NCI-H2029 treated with DMSO at 0.1 percent for 48 hours (cell line): ENCODE data around the gene PRR9.
"Not testable (repeated sequence)": the region's sequence is repeated elsewhere in the genome, so short reads cannot be mapped to it uniquely, and the experiment has no call there.

Experiments used
- DNase-seq: peaks from one replicate; lab custom pipeline; 2025; lab: John Stamatoyannopoulos, UW

PRR9 gene

DNA sequence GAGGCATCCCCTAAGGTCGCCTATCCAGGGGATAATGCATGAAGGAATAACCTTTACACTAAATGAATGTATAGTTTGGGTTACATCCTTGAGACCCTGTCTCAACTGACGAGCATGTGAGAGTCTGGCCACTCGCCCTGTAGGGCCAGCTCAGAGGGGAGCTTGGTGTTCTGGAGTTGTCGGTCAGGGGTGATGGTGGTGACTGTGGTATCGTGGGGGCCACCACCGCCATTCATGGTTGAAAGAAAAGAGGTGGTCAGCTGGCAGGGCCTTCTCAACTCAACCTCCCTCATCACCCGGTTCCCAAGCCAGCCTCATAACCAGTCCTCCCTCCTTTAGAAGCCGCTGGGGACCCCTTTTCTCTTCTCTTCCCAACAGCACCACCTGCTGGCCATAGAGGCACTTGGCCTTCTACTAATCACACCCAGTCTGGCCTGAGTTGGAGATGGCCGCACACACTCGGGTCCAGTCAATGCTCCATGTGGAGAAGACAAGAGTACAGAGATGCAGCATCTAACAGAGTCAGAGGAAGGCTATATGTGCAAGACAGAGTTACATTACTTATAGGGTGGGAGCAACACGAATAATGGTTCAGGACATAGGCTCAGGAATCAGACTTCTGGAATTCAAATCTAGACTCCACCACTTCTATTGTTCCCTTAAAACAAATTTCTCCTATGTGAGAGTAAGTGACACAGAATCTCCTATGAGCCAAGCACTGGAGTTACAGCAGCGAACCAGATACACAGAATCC lies 11.9 kb downstream of the PRR9 start:
- not testable (repeated sequence) for DNase-seq

DNA sequence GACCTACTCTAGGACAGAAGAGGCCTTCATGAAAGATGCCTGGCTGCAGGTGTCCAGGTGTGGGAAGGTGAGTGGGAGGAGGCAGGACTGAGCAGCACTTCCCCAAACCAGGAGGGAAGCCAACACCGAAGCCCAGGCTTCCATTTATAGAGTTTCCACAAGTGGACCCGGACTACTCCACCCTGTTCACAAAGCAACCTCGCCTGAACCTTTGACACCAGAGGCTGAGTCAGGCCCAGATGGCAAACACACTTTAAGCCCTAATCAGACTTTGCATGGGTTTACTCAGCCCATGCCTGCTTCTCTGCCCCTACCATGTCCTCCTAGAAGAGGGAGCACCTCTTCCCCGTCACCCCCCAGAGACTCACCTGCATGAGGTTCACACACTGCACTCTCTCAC lies 14.0 kb downstream of the PRR9 start:
- no peak for DNase-seq

DNA sequence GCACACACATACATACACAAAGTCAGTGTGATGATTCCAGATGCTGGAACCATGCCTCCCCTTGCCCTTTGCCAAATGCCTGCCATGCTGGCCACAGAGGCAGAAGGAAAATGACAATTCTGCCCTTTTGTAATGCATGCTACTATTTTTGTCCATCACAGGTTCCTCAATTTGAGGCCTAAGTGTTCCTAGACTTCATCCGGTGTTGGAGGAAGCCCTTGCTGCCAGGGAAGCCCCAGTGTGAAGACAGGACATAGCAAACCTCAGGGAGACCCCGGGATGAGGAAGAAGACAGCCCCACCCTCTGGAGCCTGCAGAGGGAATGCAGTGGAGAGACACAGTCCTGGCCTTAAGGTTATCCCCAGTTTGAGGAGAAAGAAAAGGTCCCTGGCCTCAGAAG lies 14.4 kb downstream of the PRR9 start:
- no peak for DNase-seq

DNA sequence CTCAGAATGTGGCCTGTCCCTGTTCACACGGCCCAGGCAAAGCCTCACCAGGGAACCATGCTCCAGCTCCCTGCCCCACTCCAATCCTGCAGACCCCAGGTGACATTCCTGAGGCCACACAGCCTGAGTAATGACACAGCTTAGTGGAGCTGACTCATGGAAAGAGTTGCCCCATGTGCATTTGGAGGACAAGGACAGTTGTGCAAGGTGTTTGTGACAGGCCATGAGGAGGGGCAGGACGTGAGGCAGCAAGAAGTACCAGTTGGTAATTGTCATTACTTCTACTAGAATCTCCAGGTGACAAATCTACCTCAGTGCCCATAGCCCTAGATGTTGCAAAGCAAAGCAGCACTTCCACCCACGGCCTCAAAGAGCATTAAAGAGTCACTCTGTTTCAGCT lies 15.2 kb downstream of the PRR9 start:
- no peak for DNase-seq

DNA sequence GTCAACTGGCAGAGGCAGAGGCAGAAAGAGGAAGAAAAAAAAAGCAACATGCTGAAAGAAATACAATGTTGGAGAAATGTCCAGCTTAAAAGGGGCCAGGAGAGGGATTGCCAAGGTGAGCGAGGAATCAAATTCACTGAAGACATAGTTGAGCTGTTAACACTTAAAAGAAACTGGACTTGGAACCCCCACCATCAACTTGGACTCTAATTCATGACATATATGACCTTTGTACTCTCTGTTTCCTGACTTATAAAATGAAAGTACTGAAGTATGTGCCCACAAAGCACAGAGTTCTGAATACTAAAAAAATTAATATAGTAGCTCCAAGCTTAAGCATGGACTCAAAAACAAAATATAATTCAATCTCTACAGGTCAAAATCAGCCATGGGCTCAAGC lies 16.1 kb downstream of the PRR9 start:
- no peak for DNase-seq

DNA sequence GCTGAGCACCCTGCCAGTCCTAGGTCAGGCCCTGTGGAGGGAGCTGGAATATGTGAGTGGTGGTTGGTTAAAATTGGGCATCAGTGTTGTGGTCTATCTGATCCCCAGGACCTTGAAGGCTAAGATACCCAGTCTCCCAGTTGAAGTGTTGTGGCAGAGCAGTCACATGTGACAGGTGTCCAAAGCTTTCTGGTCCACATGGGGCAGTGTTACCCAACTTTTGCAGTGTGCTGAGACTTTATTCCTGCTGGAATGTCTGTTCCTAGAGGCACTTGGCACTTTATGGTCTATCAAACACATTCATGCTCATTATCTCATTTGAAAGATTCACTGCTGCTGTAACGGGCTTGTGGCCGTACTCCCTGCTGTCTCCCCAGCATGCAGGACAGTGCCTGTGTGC lies 21.1 kb downstream of the PRR9 start:
- DNase-seq = no peak

DNA sequence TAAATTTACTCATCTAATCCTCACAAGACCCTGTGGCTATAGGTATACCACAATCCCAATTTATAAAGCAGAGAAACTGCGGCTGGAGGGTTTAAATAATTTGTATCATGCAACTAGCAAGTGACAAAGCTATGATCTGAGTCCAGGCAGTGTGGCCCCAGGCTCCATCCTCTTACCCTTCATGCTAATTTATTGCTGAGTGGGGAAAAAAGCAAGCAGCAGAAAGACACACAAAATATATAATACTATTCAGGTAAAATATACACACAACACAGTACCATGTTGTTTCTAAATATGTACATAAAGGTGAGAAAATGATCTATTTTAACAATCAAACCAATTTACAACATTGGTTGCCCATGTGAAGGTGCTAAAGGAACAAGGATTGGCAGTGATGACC lies 24.8 kb downstream of the PRR9 start:
- DNase-seq = no peak

DNA sequence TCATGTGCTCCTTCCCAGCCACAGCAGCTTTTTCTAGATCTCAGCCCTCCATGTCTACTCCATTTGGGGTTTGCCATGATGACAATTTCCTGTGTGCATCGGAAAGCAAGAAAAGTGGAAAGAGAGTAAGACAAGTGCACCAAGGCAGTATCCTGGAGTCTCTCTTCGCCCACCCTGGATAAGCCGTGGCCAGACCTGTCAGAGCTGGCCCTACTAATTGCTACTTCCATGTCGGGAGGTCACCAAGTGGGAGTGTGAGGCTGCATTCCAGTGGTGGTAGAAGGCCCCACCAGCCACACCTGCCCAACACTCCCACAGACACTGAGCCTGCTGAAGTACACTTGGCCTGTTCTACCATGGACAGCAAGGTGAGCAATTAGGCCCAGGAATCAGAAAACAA lies 28.1 kb downstream of the PRR9 start:
- DNase-seq = no peak

DNA sequence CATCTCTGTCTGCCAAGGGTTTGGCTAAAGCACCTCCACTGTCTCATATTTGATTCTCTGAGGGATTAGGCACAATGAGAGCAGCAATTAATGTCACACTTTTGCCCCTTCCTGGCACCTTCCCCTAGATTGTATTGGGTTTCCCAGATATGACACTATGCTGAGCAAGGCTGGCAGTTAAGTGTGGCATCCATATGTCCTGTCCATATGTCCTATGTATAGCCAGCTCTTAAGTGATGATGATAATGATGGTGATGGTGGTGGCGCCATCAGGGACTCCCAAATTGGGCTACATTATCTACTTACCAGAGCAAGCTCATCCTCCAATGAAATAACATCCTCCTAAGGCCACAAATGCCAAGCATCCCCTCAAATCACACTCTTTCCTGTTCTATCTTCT lies 28.6 kb downstream of the PRR9 start:
- no peak for DNase-seq

DNA sequence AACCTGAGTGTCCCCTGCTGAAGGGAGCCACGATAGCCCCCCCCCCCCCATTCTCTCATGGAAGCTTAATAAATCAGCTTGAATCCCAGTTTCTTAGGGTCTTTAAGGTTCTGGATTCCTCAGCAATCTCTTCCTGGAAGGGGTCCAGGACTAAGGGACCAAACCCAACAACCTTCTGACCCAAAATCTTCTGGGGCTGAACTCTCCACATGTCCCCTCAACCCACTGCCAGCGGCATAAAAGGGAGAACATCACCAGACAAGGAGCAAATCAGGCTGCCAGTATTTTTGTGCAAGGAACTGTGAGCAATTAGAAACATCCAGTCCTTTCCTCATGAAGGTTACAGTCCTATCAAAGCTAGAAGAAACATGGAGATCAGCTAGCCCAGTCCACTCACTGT lies 29.4 kb downstream of the PRR9 start:
- DNase-seq = no peak

DNA sequence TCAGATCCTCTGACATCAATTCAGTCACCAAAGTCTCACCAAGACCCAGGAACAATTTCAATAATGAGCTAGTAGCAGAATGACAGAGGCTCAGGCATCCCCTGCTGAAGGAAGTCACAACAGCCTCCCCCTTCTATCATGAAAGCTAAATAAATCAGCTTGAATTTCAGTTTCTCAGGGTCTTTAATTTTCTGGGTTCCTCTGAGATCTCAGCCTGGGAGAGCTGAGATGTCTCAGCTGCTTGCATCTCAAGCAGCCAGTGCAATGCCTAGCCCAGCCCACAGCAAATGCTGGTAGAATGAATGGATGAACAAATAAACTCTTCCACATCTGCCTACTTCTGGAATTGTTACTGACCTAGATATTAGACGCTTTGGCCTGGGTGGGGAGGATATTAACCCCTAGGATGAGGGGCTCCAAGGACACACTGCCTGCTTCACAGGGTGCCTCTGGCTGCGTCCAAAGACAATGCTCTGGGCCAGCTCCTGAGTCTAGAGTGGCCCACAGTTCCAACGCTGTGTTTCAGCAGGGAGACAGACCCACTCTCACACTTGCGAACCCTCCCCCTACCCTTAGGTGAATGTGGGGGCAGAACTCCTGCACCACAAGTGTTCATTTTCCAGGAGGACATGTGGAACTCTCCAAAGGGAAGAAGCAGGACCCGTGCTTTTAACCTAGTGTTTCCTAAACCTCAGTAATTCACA lies 30.9 kb downstream of the PRR9 start:
- no peak for DNase-seq

DNA sequence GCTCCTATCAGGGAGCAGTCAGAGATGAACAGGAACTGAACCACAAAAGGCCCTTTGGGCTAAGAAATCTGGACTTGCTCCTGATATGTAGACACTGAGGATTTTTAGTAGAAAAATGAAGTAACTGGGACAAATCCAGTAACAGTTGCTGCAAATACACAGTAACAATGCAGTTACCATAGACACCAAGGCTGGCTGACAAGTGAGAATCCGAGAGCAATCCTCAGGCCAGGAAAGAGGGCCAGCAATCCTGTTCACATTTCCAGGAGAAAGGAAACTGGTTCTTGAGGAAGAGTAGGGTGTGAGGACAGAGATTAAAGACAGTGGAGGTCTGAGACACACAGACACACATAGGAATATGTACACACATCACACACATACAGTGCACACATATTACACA lies 32.8 kb downstream of the PRR9 start:
- DNase-seq = no peak

DNA sequence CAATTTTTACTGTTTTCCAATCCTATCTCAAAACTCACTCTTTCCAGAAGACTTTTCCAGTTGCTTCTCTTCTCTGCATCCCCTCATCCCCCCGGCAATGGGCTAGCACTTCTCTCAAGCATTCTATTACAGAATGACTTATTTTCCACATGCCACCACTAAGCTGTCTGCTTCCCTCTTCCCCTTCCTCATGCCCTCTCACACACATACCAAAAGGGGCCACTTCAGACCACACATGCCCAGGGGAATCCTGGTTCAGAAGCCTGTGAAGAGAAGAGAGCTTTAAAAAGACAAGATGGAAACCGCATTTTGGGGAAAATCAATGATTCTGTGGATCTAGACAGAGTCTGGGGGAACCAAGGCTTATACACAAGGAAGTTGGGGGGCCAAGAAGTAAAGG lies 33.7 kb downstream of the PRR9 start:
- DNase-seq = no peak

DNA sequence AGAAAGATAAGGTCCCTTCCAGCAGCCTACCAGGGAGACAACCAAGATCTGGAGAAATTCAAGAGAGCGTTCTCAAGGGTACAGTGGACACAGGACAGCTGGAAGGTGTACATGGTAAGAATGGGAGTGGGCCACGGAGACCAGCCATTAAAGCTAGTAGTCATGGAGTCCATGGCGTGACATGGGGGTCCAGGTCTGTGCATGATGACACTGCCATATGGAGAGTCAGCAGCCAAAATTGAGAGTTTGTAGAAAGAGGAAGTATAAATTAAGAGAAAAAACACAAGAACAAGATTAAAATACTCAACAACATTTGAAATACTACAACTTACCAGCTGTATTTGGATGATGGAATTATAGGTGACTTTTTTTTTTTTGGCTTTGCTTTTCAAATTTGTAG lies 34.2 kb downstream of the PRR9 start:
- no peak for DNase-seq

DNA sequence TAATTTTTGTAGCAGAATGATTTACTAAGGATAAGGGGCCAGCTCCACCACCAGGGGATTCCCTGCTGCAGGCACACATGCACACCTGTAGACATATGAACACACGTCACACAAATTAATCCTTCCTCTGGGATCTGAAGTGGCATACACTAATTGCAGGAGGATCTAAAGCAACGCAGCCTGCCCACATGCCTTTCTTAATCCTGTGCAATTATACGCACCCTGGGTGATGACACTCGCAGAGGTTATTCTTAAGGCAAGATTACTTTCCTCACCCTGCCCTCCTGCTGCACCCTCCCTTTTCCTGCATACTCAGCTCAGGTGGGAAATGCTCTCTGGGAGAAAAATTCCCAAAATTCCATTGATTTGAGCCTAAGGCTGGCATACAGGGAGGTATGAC lies 34.6 kb downstream of the PRR9 start:
- DNase-seq = no peak

DNA sequence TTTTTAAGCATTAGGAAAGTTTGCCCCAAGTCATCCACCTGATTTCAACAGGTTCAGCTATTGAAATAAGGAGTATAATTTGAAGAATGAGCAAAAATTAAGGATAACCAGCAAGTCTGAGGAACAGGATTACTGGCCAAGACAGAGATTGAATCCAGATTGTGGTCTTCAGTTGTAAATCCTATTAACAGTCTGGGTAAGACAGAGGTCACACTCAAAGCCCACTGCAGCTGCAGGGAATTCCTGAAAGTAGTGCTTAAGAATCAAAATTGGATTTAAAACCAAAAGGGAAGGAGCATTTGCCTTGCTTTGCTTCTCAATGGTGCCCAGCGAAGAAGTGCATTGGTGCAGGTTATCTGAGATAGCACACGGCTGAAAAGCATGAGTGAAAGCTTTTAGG lies 35.7 kb downstream of the PRR9 start:
- DNase-seq = no peak

DNA sequence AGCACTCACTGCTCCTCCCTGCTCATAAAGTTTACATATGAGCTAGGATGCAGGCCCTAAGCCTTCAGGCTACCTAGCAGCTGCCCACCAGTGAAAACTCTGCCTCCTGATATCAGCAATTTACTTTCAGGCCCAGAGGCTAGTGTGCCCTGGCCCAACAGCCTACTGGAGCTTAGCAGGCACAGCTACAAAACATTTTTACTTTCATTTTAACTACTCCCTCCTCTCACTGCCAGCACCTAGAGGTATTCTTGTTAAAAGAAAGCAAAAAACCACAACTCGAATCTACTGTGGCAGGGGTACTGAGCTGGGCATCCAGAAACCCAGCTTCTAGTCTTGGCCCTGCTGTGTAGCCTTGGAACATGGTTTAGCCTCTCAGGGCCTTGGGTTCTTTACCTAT lies 36.3 kb downstream of the PRR9 start:
- no peak for DNase-seq

DNA sequence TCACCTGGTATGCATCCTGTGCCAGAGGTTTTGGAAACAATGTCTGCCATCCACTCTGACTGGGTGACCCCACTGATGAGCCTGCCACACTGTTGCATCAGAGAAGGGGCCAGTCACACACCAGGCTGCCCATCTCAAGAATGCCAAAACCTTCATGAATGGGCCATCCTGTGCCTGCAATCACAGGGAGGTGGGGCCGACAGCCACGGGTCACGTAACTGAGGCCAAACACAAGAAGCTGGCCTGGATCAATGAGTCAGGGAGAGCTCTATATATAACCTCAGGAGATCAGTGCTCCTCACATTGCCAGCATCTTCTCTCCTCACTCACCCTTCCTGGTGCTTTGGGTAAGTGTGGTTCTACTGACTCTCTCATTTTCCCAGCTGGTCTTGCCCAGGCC lies 42.0 kb downstream of the PRR9 start, which contains the start of gene LORICRIN:
TSS of gene LORICRIN (plus strand) at position 301 of the 400 bp plus-strand sequence. CDS start 1,263 bp downstream, outside the sequence.
- no peak for DNase-seq

DNA sequence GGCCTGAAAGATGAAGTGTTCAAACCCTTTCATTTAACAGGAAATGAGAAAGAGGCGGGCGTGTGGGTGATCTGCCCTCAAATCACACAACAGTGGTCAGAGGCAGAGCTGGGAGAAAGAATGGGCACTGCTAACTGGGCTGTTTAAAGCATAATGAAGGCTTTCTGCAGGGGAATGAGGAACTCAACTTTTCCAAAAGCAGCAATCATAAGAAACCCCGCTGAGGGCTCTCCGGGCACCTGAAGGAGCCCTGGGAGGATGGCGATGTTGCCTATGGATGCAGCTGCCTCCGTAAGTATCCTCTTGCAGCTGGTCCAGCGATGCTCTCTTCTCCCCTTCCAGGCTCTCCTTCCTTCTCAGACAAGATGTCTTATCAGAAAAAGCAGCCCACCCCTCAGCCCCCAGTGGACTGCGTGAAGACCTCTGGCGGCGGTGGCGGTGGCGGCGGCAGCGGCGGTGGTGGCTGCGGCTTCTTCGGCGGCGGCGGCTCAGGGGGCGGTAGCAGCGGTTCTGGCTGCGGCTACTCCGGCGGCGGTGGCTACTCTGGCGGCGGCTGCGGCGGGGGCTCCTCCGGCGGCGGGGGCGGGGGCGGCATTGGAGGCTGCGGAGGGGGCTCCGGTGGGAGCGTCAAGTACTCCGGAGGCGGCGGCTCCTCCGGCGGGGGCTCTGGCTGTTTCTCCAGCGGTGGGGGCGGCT lies 43.3 kb downstream of the PRR9 start:
- no peak for DNase-seq

DNA sequence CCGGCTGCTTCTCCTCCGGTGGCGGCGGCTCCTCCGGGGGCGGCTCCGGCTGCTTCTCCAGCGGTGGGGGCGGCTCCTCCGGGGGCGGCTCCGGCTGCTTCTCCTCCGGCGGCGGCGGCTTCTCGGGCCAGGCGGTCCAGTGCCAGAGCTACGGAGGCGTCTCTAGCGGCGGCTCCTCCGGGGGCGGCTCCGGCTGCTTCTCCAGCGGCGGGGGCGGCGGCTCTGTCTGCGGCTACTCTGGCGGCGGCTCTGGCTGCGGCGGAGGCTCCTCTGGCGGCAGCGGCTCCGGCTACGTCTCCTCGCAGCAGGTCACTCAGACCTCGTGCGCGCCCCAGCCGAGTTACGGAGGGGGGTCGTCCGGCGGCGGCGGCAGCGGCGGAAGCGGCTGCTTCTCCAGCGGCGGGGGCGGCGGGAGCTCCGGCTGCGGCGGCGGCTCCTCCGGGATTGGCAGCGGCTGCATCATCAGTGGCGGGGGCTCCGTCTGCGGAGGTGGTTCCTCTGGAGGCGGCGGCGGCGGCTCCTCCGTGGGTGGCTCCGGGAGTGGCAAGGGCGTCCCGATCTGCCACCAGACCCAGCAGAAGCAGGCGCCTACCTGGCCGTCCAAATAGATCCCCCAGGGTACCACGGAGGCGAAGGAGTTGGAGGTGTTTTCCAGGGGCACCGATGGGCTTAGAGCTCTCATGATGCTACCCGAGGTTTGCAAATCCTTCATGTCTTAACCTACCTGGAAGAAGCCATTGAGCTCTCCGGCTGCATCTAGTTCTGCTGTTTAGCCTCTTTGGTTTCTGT lies 44.1 kb downstream of the PRR9 start:
- no peak for DNase-seq

DNA sequence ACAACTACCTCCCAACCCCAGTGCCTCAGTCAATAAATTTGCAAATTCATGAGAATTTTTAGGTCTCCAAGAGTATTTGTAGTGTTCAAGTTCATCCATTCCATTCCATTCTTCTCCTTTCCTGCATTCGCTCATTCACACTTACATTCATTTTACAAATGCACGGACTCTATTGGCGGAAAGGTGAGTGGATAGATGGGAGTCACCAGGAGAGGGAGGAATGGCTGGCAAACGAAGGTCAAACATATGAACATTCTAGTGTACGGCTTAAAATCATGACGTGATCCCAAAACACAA lies 44.6 kb downstream of the PRR9 start:
- no peak for DNase-seq

DNA sequence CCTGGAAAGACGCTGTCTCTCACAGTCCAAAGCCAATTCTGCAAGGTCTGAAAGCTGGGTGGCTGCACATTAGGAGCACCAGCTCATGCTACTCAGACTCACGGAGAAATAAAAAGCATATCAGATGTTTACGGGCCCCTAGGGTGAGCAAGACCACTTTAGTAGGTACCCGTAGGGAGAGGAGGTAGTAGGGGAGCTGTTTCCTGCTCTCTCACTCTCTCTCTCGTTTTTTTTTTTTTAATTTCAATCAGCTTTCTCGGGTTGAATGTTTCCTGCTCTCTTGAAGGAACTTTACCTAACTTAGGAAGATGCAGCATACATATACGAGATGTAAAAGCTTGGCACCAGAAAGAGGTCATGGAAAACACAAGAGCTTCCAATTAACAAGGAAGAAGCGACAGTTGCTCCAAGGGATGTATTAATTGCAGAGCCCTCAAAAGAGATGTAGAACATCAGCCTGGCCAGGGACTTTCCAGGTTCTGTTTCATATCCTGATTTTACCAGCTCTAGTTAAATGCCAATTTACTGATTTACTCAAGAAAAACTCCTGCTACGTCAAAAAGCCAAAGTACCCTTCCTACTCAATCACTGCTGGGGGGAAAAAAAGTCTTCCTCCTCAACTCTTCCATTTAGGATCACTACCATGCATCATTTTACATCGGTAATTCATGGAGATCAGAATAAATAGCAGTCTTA lies 45.2 kb downstream of the PRR9 start:
- no peak for DNase-seq
